SK-N-SH (cell line): ENCODE data around the gene RBMS3. TPM values are rescaled to one million over a fixed set of nuclear protein-coding genes. Genes with fewer than 3 reads are reported as not detected.

ENCODE experiments used
- CTCF ChIA-PET: fragments of 300-600, 350-600 bp; formaldehyde crosslinking; extraction: SDS; loops from one replicate; lab custom pipeline; 2021; lab: Yijun Ruan, JAX
- POLR2A ChIA-PET: fragments of 350-600 bp; sonication (Branson Sonifier 250); formaldehyde crosslinking; extraction: SDS; loops from one replicate; lab custom pipeline; 2020; ENCODE audit warnings: antibody characterized with exemption, inconsistent platforms; lab: Yijun Ruan, JAX
- DNase-seq: peaks from one replicate; pipeline ENCODE4 v3.0.0; 2012
- H2AFZ ChIP-seq: fragments of 200-600 bp; sonication (generic); 2 replicates; pipeline ENCODE4 v1.8.1; 2016; ENCODE audit warnings: antibody characterized with exemption, mild to moderate bottlenecking, low read depth
- H3F3A ChIP-seq: fragments of 200-600 bp; sonication (generic); replicated peaks from 2 replicates; pipeline ENCODE3; 2016; ENCODE audit warnings: antibody characterized with exemption, mild to moderate bottlenecking; ENCODE audit not compliant: insufficient read depth
- H3K27ac ChIP-seq, 2 experiments: fragments of 200-500 bp in 1 of 2; fragments of 200-600 bp in 1 of 2; sonication (Bioruptor generic) in 1 of 2; sonication (generic), shearing (Covaris generic) in 1 of 2; 2 replicates each; pipeline versions ENCODE4 v1.5.1 to v1.6.1; 2014 to 2016; ENCODE audit warnings: low read depth in 2 of 2, inconsistent platforms in 1 of 2, low read length in 1 of 2, mild to moderate bottlenecking in 1 of 2, mixed read lengths in 1 of 2
- H3K27me3 ChIP-seq: fragments of 200-600 bp; sonication (generic), shearing (Covaris generic); 2 replicates; pipeline ENCODE4 v1.6.1; 2016; ENCODE audit warnings: mixed run types; ENCODE audit not compliant: insufficient read depth
- H3K36me3 ChIP-seq, 2 experiments: fragments of 200-500 bp in 1 of 2; fragments of 200-600 bp in 1 of 2; sonication (Bioruptor generic) in 1 of 2; sonication (generic) in 1 of 2; replicated peaks in 1 of 2; 2 replicates each; pipeline versions ENCODE3 to v1.5.1; 2014 to 2016; ENCODE audit warnings: low read length in 1 of 2, mild to moderate bottlenecking in 1 of 2; ENCODE audit not compliant: insufficient read depth in 2 of 2, control insufficient read depth in 1 of 2
- H3K4me1 ChIP-seq, 2 experiments: fragments of 200-500 bp in 1 of 2; fragments of 200-600 bp in 1 of 2; sonication (Bioruptor generic) in 1 of 2; sonication (generic), shearing (Covaris generic) in 1 of 2; 2 replicates each; pipeline versions ENCODE4 v1.5.1 to v1.6.1; 2014 to 2016; ENCODE audit warnings: low read depth in 1 of 2, low read length in 1 of 2, mixed run types in 1 of 2; ENCODE audit not compliant: insufficient read depth in 2 of 2, control insufficient read depth in 1 of 2
- H3K4me2 ChIP-seq: fragments of 200-600 bp; sonication (generic), shearing (Covaris generic); 2 replicates; pipeline ENCODE4 v1.6.1; 2017; ENCODE audit warnings: mixed run types
- H3K4me3 ChIP-seq, 2 experiments: fragments of 200-500 bp in 1 of 2; fragments of 200-600 bp in 1 of 2; sonication (Bioruptor generic) in 1 of 2; sonication (generic), shearing (Covaris generic) in 1 of 2; 2 replicates each; pipeline versions ENCODE4 v1.5.1 to v1.8.1; 2014 to 2016; ENCODE audit warnings: low read depth in 2 of 2, inconsistent platforms in 1 of 2, low read length in 1 of 2, mild to moderate bottlenecking in 1 of 2, mixed read lengths in 1 of 2, moderate library complexity in 1 of 2
- H3K79me2 ChIP-seq: fragments of 200-600 bp; sonication (generic); 2 replicates; pipeline ENCODE4 v1.8.1; 2017; ENCODE audit warnings: mild to moderate bottlenecking; ENCODE audit not compliant: insufficient read depth
- H3K9ac ChIP-seq: fragments of 200-600 bp; sonication (generic); 2 replicates; pipeline ENCODE4 v1.6.1; 2017; ENCODE audit warnings: mixed run types
- H3K9me2 ChIP-seq: fragments of 200-600 bp; sonication (generic); 2 replicates; pipeline ENCODE4 v1.6.1; 2017; ENCODE audit warnings: mixed run types
- H3K9me3 ChIP-seq: fragments of 200-600 bp; sonication (generic); 2 replicates; pipeline ENCODE4 v1.6.1; 2017; ENCODE audit warnings: mixed run types, mild to moderate bottlenecking, moderate library complexity
- H4K20me1 ChIP-seq: fragments of 200-600 bp; sonication (generic); 2 replicates; pipeline ENCODE4 v1.6.1; 2017; ENCODE audit warnings: mild to moderate bottlenecking, mixed run types; ENCODE audit not compliant: insufficient read depth
- EP300 ChIP-seq, 2 experiments: IDR thresholded peaks; 2 replicates each; pipeline versions ENCODE4 v1.4.0 to v1.6.1; 2012; ENCODE audit warnings: borderline replicate concordance in 1 of 2, low read depth in 1 of 2, low read length in 1 of 2
- EZH2phosphoT487 ChIP-seq: fragments of 200-600 bp; sonication (generic); IDR thresholded peaks from 2 replicates; pipeline ENCODE4 v1.6.1; 2017; ENCODE audit warnings: low read depth, mixed run types, mild to moderate bottlenecking, antibody characterized with exemption, moderate library complexity, borderline replicate concordance
- FOXJ3 ChIP-seq: sonication (generic); formaldehyde crosslinking; IDR thresholded peaks from 2 replicates; pipeline ENCODE4 v1.5.1; 2020; ENCODE audit warnings: mild to moderate bottlenecking, missing genetic modification reagents
- GABPA ChIP-seq: IDR thresholded peaks from 2 replicates; pipeline ENCODE4 v1.4.0; 2012; ENCODE audit warnings: low read depth, mild to moderate bottlenecking
- GATA2 ChIP-seq: sonication (generic); formaldehyde crosslinking; IDR thresholded peaks from 2 replicates; pipeline ENCODE4 v1.5.0; 2020; ENCODE audit warnings: mild to moderate bottlenecking, missing genetic modification reagents
- IRF3 ChIP-seq: fragments of 150-350 bp; IDR thresholded peaks from 2 replicates; pipeline ENCODE4 v1.6.1; 2016; ENCODE audit warnings: mild to moderate bottlenecking, low read depth, low read length
- MEF2A ChIP-seq: IDR thresholded peaks from 2 replicates; pipeline ENCODE4 v1.4.0; 2012; ENCODE audit warnings: low read depth, borderline replicate concordance
- NFIC ChIP-seq: IDR thresholded peaks from 2 replicates; pipeline ENCODE4 v1.4.0; 2012; ENCODE audit warnings: borderline replicate concordance
- PBX3 ChIP-seq: IDR thresholded peaks from 2 replicates; pipeline ENCODE4; 2012
- RFX5 ChIP-seq: IDR thresholded peaks from 2 replicates; pipeline ENCODE4 v1.6.1; 2012; ENCODE audit warnings: mild to moderate bottlenecking, improper control_type of control experiment, low read length
- TCF12 ChIP-seq: IDR thresholded peaks from 2 replicates; pipeline ENCODE4 v1.4.0; 2012
- TEAD4 ChIP-seq: IDR thresholded peaks from 2 replicates; pipeline ENCODE4 v1.4.0; 2012; ENCODE audit warnings: mild to moderate bottlenecking, borderline replicate concordance; ENCODE audit not compliant: insufficient read depth
- ZBTB33 ChIP-seq: IDR thresholded peaks from 2 replicates; pipeline ENCODE4 v1.4.0; 2012; ENCODE audit warnings: low read depth, borderline replicate concordance
- WGBS: methylation state at CpG from one replicate; pipeline ENCODE4 v1.1.6; 2017; ENCODE audit warnings: low lambda C conversion rate; 5-methylcytosine and 5-hydroxymethylcytosine counted together
- polyA plus RNA-seq, 3 experiments: library from polyadenylated mRNA; depleted of rRNA; stranded (reverse); fragments of >200 nt; gene quantifications; 2 replicates each; pipeline ENCODE4 v1.2.3, GENCODE V29; 2012

RBMS3 gene
- polyA plus RNA-seq, 1 of the 3 experiments (the other 2 are of a cell fraction), result 8.2 TPM

- TF ChIP-seq ZBTB33, result no peak
- no peak for TF ChIP-seq IRF3
- TF ChIP-seq EZH2phosphoT487, result no peak
Measured at GRCh38 chr3:29758108-29758433, 477.2 kb downstream of the RBMS3 start (continued).

- CTCF ChIA-PET, result interaction anchor here (1.5 kb wide), 1 partner anchor 17 kb away, joined by 3 read pairs; no protein-coding TSS in a partner anchor
- peaks cover 12% of the 10 kb centered on the region for H3K79me2 ChIP-seq
Measured at GRCh38 chr3:29758434-29759322, 477.8 kb downstream of the RBMS3 start.

DNA sequence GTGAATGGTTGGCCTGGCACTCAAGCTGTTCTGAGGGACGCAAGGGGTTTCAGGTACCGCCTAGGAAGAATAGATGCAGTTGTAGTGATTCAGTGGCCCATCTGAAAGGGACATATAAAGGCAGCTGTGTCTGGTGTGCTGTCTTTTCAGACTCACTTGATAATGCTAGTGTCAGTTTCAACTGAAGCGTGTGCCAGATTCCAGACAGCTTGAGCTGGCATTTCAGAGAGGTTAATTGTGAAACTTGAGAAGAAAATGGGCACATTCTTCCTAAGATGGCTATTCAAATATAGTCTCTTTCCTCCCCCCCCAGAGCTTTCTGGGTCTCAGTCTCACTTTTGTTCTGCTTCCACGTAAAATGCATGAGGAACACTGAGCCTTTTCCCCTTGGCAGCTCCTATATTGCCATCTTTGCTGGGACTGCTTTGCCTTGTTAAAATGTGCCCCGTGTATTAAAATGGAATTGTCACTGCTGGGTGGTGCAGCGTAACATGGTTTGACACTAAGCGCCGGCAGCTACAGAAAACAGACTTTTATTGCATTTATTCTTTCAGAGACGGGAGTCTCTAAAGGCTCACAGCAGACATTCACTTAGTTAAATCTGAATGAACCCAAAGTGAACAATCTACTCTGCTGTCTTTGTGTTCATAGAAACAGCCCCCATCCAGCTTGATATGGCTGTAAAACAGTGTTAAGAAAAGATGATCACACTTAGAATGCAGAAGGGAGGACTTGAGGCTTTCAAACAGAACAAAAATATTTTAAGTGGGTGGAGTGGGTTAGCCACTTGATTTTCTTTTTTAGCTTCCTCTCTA, 478.7 kb downstream of the RBMS3 start:
- peaks cover 12% of the 10 kb centered on the region for H3K79me2 ChIP-seq
- POLR2A ChIA-PET, result interaction anchor here (1.5 kb wide), 1 partner anchor 117 kb away, joined by 5 read pairs; no protein-coding TSS in a partner anchor
- H3K9ac ChIP-seq, result peak overlapping the region; percentile 41
- CTCF ChIA-PET, result interaction anchor here (0.8 to 1.6 kb wide), 5 partner anchors 16 to 843 kb away, joined by 3 to 4 read pairs (median 3); no protein-coding TSS in a partner anchor
- peaks cover 36 to 60% of the 10 kb centered on the region in 2 experiments for H3K4me1 ChIP-seq
- H4K20me1 ChIP-seq, result no peaks in the 10 kb centered on the region
- no peak overlapping the region for H2AFZ ChIP-seq
- peaks cover 26% of the 10 kb centered on the region for H3F3A ChIP-seq
- TF ChIP-seq GATA2 (CRISPR knock-in tag) (no peak), PBX3 (peak; percentile 47), NFIC (peak; percentile 47), EP300 (IDR thresholded peaks at IDR 0.05; ENCODE audit: borderline replicate concordance in 1 of 2, low read depth in 1 of 2, low read length in 1 of 2) (0 out of 4 replicates have a peak, but pooled peaks of 1 of the 2 experiments have one; percentile 17), FOXJ3 (CRISPR knock-in tag) (no peak), TCF12 (peak; percentile 64), MEF2A (no peak)
- H3K27ac ChIP-seq, result peak overlapping the region; percentile 70 to 93
- H3K9me2 ChIP-seq, result no peaks in the 10 kb centered on the region
- no peaks in the 10 kb centered on the region for H3K27me3 ChIP-seq
- WGBS, result 56% methylated on average over 9 of the region's 9 CpGs
- no peak overlapping the region for H3K4me3 ChIP-seq
- H3K36me3 ChIP-seq, result peaks cover 6 to 8% of the 10 kb centered on the region in 2 experiments
- H3K9me3 ChIP-seq, result no peaks in the 10 kb centered on the region
- DNase-seq, result peak; percentile 10
- H3K4me2 ChIP-seq, result peak overlapping the region; percentile 47

More at GRCh38 chr3:29758434-29759322, 477.8 kb downstream of the RBMS3 start:
- no peak for DNase-seq
- POLR2A ChIA-PET, result interaction anchor here (1.5 kb wide), 1 partner anchor 116 kb away, joined by 5 read pairs; no protein-coding TSS in a partner anchor
- H3K4me2 ChIP-seq, result peak overlapping the region; percentile 47
- H3F3A ChIP-seq, result peaks cover 21% of the 10 kb centered on the region
- no peaks in the 10 kb centered on the region for H4K20me1 ChIP-seq
- H3K27me3 ChIP-seq, result no peaks in the 10 kb centered on the region
- H3K9me2 ChIP-seq, result no peaks in the 10 kb centered on the region
- peak overlapping the region; percentile 41; the same call in 1 of the 2 replicates for H3K9ac ChIP-seq
- peaks cover 6 to 8% of the 10 kb centered on the region in 2 experiments for H3K36me3 ChIP-seq
- peaks cover 33 to 55% of the 10 kb centered on the region in 2 experiments for H3K4me1 ChIP-seq
- WGBS, result 57% methylated on average over 7 of the region's 7 CpGs
- peak overlapping the region; percentile 70 to 93 for H3K27ac ChIP-seq
- H2AFZ ChIP-seq, result no peak overlapping the region
- no peak overlapping the region for H3K4me3 ChIP-seq
- no peaks in the 10 kb centered on the region for H3K9me3 ChIP-seq
- TF ChIP-seq EZH2phosphoT487 (no peak), TEAD4 (peak; percentile 25; the same call in 1 of the 2 replicates), RFX5 (no peak), GABPA (no peak)
